GM21786 (cell line): ENCODE measurements around the gene TLX1.

Experiments used
- ATAC-seq: cut with Tn5 transposase; IDR thresholded peaks from one replicate; pipeline ENCODE4 v1.9.1; 2021; ENCODE audit not compliant: unreplicated experiment

Gene TLX1

GRCh38 chr10:101130984-101131961 lies at the start of gene TLX1:
TSS of gene TLX1 (plus strand) at chr10:101131300. CDS start at chr10:101131542, 242 bp downstream.
- ATAC-seq: no peak

DNA sequence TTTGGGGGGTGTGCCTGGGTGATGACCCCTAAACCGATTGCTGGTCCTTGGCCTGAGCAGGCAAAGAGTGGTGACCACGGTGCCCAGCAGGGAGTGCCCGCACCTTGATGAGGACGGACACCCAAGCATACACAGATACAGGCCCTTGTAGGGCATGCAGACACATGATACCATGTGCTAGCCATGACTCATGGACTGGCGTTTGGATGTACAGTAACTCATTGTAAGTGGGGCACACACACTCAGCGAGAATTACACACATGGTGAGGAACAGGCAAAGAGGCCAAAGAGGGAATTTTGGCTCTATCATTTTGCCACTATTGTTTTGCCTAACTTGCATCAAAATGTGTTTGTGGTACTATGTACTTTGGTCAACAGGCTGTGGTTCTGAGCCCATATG lies 45.3 kb upstream of the TLX1 start:
- ATAC-seq: no peak

GRCh38 chr10:101087376-101087775 lies 43.7 kb upstream of the TLX1 start:
- no peak for ATAC-seq

DNA sequence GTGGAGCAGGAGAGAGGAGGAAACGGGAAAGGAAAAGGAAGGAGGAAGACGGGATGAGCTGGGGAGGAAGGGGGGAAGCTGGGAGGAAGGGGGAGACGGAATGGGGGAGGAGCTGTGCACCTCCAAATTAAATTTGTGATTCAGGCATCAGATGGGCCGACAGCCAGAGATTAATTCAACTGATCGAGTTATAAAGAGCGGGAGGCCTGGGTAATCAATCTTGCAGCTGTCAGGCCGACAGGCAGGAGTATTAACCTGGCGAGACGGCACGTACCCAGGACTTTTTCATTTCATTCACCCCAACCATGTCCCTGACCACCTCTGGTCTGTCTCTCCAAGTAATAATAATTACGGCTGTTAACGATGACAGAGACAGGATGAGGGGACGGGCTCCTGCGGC lies 43.1 kb upstream of the TLX1 start:
- no peak for ATAC-seq

DNA sequence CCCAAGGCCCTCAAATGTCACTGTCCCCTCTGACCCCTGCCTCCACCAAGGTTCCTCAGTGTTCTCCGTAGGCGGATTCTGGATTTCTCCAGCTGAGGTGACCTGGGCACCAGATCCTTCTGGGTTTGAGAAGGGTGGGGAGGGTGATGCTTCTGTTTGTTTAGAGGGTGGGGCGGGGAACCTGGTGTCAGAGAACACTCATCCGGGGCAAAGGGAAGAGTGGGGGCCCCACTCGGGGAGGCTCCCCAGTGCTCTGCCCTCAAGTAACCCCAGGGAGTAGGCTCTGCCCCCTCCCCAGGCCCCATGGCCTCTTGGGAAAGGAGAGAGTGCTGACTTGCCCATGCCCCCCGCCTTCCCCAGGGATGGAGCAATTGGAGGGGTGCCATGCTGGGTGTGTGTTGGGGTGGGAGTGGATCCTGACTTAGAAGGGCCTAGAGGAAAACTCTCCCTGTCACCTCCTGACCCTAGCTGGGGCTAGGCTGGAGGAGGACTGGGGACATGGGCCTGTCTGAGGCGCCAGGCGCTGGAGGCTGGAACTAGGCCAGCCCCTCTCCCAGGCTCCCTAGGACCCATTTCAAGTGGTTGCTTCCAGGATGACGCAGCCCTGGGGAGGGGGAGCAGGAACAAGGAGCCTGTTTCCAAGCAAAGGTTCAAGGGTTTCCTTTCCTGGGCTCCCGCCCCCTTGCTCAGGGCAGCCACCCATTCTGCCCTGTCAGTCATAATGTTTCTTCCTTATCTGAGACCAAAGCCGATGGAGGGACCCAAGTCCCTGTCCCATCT lies 41.4 kb upstream of the TLX1 start:
- ATAC-seq: no peak

DNA sequence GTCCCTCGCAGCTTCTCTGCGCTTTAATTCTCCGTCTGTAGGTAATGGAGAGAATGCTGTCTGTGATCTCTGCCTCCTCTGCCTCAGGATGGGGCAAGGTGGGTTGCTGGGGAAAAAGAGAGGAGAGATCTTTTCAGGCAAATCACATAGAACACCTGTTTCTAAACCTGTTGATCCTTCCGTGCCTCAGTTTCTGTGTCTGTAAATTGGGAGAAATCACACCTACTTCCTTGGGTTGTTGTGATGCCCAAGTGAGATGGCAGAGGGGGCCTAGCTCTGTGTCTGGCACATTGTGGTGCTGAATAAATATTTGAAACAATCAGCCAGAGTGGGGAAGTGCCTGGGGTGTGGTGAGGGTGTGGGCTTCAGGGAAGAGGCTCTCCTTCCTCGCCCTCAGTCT lies 40.5 kb upstream of the TLX1 start:
- ATAC-seq: no peak

DNA sequence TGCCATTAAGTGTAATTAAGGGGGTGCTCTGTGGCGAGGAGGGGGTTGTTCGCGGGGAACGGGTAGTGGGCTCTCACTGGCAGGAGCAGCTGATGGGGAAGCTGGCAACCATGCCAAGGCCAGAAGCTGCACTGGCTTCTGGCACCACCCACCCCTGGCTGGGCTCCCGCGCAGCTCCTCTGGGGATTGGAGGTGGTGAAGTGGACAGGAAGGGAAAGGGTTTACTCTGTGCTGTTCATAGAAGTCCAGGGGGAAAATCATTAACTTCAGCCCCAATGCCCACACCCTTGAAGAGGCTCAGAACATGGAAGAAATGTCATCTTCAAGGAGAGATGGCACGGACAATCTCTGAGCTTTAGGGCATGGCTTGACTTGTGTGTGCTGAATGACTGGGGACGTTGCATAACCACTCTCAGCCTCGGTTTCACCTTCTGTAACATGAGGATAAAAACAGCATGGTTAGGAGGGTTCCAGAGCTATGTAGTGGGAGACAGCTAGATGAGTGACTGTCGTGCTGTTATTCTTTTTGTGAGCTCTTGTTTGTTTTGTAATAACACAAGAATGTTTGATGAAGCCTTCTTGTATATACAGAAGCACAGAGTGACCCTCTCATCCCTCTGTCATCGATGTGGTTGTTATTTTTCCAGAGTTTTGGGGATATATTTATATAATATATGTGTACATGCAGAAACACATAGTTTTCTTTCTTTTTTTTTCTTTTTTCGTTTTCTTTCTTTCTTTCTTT lies 39.4 kb upstream of the TLX1 start:
- no peak for ATAC-seq

DNA sequence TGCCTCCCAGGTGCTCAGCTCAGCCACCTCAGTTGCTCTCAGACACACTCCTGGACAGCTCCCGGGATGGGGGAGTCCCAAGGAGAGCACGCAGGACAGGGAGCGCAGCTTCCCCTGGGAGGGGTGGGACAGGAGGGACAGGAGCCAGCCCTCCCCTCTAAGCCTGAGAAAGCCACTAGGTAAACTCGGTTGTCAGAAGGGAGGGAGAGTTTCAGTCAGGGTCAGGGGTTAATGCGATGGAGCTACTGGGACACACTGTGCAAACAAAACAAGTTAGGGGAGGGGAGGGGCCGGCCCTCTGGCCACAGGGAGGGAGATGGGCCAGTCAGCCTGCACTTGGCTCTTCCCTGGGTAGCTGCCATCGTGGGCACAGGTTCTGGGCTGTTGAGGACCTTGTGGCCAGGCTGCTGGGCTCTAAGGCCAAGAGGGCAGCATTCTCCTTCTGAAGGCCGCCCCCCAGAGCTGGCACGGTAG lies 38.2 kb upstream of the TLX1 start:
- no peak for ATAC-seq

DNA sequence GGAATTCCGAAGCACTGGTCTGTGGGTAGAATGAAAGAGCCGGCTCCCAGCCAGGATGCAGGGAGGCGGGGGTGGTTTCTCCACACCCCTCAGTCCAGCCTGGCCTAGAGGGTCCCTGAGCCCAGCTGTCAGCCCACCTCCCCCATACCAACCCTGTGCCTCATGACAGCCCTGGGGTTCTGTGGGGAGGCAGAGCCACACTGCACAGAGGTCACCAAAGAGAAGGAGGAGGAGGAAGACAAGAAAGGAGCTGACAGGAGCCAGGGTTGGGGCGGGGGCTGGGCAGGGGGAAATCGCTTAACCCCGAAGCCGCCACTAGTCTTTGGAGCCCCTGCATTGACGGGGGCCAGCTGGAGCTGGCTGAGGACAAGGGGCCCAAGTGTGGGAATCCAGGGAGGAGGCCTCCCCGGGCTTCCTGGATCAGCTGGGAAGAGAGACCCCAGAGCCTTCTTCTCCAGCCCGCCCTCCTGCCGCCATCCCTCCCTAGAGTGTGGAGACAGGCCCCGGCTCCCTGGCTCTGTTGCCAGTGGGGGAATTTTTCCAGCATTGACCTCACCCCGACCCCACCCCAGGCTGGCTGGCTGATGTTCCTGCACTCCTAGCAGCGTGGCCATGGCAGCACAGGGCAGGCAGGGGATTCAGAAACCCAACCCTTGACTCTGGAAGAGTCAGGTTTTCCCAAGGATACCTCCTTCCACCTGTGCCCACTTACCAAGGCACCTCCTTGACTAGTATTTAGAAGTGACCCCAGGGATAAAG lies 36.8 kb upstream of the TLX1 start:
- no peak for ATAC-seq

DNA sequence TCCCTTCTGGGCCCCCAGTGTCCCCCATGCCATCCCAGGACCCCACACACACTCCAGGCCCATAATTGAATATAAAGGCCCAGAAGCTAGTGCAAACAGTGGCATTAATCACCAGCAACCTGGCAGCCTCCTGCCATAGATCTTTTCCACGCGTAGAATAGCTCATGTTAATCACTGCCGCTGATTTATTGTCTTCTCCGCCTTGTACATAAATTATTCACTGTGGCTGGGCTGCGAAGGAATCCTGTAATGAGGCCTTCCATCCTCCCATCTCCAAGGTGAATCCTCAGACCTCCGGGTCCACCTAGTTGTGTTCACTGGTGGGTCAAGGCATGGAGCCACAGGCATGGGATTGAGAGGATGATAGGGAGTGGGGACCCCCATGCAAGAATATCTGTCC lies 36.1 kb upstream of the TLX1 start:
- ATAC-seq: no peak

GRCh38 chr10:101095550-101096213 lies 35.4 kb upstream of the TLX1 start:
- peak; percentile 70 for ATAC-seq

GRCh38 chr10:101096378-101096777 lies 34.7 kb upstream of the TLX1 start:
- no peak for ATAC-seq

DNA sequence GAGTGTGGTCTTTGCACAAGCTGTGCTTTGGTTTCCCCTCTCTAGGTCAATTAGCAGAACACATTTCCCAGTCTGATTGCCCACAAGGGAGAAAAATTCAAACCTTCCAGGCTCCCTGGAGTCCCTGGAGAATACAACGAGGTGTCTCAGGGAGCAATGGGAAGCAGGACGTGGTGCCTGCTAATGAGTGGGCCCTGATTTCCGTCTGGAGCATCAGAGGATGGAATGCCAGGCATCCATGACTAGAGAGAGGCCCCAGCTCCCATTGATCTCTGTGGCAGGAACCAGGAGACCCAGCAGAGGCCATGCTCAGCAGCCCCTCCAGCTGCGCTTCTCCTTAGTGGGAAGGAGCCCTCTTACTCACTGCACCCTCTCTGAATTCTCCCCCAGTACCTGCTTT lies 33.2 kb upstream of the TLX1 start:
- no peak for ATAC-seq

- no peak for ATAC-seq
Measured at GRCh38 chr10:101099901-101100300, 31.2 kb upstream of the TLX1 start.

GRCh38 chr10:101101372-101101881 lies 29.7 kb upstream of the TLX1 start:
- no peak for ATAC-seq

DNA sequence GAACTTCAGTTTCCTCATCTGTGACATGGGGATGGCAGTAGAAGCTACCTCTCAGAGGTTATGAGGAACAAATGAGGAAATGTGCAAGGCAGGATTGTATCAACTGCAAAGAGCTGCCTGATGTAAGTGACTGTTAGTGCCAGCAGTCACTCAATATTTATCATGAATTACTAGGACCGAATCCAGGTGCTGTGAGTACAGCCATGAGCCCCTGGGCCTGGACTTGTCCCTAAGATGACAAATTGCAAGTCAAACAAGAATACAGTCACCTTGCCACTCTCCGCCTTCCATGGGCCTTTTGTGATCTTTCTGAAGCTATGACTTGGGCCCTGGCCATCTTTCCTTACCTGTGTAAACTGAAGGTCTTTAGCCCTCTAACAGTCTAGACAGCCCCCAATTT lies 27.7 kb upstream of the TLX1 start:
- ATAC-seq: no peak

- ATAC-seq: no peak
Measured at GRCh38 chr10:101106351-101106750, 24.7 kb upstream of the TLX1 start.

- ATAC-seq: no peak
Measured at GRCh38 chr10:101107771-101108170, 23.3 kb upstream of the TLX1 start.

- no peak for ATAC-seq
Measured at GRCh38 chr10:101110856-101111523, 20.1 kb upstream of the TLX1 start.
